Activated CD8-positive, alpha-beta memory T cell treated with anti-CD3 and anti-CD28 coated beads, Interleukin-2, amount 50 U/mL, for 48 hours (primary cell): Measurements from ENCODE around the gene CACNG4.

Source experiments
- DNase-seq: peaks from one replicate; pipeline ENCODE4 v3.0.0-alpha.2; 2020

Gene CACNG4

DNA sequence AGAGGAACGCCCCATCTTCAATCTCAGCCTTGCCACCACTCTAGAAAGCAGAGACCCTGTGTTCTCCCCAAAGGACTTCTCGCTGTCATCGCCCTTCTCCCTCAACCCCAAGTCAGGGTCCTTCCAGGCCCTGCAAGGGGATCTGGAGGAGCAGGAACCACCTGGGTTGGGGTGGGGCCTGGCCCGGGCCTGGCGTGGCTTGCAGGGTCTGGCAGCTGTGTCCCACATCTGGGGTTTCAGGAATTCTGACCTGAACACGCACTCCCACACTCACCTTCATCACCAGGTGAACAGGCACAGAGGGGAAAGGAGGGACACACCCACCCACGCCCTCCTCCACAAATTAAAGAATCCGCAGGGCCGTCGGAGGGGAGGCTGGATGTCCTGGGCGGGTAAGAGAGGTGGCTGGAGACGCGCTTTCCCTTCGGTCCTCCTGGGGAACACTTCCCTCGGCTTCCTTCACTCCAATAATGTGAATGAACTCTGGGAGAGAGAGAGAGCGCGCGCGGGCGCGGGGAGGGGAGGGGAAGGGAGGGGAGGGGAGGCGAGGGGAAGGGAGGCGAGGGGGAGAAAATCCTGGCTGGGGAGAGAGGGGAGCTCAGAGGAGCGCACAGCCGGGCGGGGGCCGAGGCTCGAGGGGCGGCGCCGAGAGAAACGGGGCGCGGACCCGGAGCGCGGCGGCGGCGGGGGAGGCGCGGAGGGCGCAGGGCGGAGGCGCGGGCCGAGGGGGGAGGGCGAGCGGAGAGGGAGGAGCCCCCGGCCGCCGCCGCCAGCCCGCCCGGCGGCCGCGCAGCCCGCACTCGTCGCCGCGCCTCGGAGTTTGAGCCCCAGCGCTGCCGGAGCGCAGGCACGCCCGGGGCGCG, at the start of gene CACNG4:
Gene CACNG4, plus strand, starts transcription at position 799 of the 863 bp plus-strand sequence. CDS start 205 bp downstream, outside the sequence.
- no peak for DNase-seq

GRCh38 chr17:66915204-66915611, 49.3 kb upstream of the CACNG4 start:
- DNase-seq, result no peak

- DNase-seq, result no peak
These were observed 48.7 kb upstream of the CACNG4 start for GRCh38 chr17:66915792-66916191.

GRCh38 chr17:66916946-66917345, 47.6 kb upstream of the CACNG4 start:
- DNase-seq, result no peak

DNA sequence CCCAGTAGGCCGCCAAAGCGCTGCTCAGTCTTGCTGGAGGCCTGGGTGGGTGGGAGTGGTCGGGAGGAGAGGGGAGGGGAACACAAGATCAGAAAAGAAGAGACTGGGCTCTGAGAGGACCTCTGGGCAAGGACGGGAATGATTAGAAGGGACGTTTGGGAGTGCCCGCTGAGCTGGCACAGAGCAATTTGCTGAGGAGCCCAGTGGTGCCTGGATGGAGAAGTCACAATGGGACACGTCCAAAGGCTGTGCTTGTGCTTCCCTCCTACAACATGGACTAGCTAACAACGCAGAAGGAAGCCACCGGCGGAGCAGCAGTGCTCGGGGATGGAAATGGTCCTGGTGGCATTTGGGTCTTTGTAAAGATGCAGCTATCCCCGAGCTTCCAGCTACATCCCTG, 45.6 kb upstream of the CACNG4 start:
- no peak for DNase-seq

GRCh38 chr17:66920435-66920834, 44.1 kb upstream of the CACNG4 start:
- no peak for DNase-seq

DNA sequence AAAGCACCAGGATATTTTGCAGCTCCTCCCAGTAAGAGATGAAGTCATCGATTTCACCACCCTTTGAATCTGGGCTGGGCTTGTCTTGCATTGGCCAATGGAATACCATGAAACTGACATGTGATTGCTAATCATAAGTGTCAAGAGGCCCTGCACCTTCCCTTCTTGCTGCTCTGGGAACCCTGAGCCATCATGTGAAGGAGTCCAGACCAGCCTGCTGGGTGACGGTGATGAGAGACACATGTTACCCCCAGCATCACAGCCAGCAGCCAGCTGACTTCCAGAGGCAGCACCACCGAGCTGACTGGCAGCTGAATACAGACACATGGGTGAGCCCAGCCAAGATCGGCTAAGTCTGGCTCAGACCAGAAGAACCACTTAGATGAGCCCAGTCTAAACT, 43.6 kb upstream of the CACNG4 start:
- no peak for DNase-seq

- DNase-seq, result no peak
These were observed 40.6 kb upstream of the CACNG4 start for GRCh38 chr17:66923886-66924285.

GRCh38 chr17:66925811-66926500, 38.6 kb upstream of the CACNG4 start:
- DNase-seq, result no peak

DNA sequence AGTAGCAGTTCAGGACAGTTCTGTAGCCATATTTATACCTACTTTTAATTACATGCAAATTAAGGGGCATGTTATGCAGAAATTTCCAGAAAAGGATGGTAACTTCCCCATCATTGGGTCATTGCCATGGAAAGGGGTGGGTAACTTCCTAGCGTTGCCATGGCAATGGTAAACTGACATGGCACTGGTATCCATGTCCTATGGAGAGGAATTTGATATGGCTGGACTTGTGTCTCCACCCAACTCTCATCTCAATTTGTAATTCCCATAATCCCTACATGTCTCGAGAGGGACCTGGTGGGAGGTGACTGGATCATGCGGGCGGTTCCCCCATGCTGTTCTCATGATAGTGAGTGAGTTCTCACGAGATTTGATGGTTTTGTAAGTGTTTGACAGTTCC, 35.6 kb upstream of the CACNG4 start:
- DNase-seq, result no peak

DNA sequence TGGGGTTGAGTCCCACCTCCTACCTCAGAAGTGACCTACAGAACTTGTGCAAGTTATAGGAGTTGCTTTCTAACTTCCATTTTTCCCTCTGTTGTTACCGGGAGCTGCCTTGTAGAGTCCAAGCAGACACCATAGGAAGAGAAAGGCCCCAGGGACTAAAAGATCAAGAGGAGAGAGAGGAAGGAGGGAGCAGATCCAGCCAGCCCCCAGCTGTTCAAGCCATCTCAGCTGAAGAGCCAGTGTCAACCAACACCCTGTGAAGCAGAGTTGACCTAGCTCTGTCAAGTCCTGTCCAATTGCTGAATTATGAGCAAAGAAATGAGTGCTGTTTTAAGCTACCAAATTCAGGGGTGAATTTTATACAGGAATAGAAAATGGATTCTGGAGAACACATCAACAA, 34.9 kb upstream of the CACNG4 start:
- DNase-seq, result no peak

- DNase-seq, result no peak
These were observed 33.6 kb upstream of the CACNG4 start for GRCh38 chr17:66930933-66931332.

- DNase-seq, result no peak
These were observed 32.2 kb upstream of the CACNG4 start for GRCh38 chr17:66932311-66932710.

- DNase-seq, result no peak
These were observed 30.5 kb upstream of the CACNG4 start for GRCh38 chr17:66934040-66934439.

- no peak for DNase-seq
These were observed 28.8 kb upstream of the CACNG4 start for GRCh38 chr17:66935717-66936116.

- no peak for DNase-seq
These were observed 25.9 kb upstream of the CACNG4 start for GRCh38 chr17:66938656-66939055.

GRCh38 chr17:66939461-66940114, 24.9 kb upstream of the CACNG4 start:
- DNase-seq, result no peak

DNA sequence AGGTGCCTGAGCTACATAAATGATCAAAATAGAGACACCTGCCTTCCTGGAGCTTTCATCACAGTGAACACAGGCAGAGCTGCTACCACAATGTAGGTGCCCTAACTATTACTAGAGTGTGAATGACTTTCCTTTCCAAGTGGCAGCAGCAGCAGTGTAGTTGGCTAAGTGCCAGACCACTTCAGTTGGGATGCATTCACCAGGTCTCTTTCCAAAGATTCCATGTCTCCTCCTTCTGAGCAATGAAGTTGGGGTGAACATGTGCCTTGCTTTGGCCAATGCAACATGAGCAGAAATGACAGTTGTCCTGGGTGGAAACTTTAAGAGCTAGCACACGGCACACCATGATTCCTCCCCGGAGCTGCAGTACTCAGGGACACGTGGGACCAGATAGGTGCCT, 23.3 kb upstream of the CACNG4 start:
- DNase-seq, result no peak

GRCh38 chr17:66941773-66942450, 22.6 kb upstream of the CACNG4 start:
- DNase-seq, result no peak

GRCh38 chr17:66942451-66943264, 21.8 kb upstream of the CACNG4 start:
- DNase-seq, result no peak

DNA sequence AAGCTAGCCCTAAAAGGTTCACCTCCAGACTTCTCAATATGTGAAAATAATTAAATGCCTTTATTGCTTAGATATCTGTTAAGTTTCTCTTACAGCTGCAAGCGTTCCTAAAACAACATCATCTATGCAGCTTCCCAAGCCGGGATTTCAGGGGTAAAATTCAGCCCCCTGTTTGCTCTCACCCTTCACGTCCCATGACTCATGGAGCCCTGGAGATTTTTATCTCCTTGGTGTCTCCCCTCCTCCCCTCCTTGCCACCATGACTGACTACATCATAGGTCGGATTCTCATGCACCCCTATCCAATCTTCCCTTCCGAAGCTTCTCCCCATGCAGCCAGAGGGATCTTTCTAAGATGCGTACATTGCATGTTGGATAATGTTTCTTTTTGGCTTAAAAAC, 21.0 kb upstream of the CACNG4 start:
- no peak for DNase-seq
